SKM-1 treated with dmso at 0.1 percent for 144 hours (cell line): ENCODE measurements around the gene SLC13A4.
"Not testable (repeated sequence)": the region's sequence is repeated elsewhere in the genome, so short reads cannot be mapped to it uniquely, and the experiment has no call there.

Experiments
- DNase-seq: peaks from one replicate; lab custom pipeline; 2025; ENCODE audit not compliant: unreplicated experiment; lab: John Stamatoyannopoulos, UW

SLC13A4 gene

DNA sequence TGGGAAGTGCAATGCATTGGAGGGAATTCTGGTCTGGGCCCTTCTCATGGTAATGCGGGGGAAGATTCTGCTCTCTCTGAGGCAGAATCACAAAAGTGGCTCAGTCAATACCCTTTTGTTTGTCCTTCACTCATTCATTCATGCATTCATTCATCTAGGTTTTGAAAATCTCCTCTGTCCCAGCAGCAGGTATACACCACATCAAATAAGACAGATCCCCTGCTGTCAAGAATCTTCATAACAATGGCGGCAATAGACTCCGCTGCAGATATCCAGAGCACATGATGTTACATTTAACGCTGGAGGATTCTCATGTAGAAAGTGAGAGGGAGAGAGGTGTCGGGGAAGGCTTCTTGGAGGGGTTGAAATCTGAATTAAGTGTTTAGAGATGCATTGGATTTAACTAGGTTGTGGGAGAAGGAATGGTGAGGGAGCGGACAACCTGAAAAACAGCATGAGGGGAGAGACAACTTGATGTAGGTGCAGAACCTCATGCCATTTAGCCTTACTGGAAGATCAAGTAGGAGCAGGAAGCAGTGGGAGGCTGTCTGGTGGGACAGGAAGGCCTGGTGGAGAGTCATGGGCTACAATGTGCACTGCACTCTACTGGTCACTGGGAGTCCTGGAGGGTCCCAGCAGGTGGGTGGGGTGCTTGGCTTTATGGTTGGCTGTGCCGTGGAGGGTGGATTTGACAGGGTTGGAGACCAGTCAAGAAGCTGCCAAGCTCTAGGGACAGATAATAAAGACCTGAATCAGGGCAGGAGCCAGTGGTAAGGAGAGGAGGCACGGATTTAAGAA, 25.8 kb upstream of the SLC13A4 start:
- no peak for DNase-seq

DNA sequence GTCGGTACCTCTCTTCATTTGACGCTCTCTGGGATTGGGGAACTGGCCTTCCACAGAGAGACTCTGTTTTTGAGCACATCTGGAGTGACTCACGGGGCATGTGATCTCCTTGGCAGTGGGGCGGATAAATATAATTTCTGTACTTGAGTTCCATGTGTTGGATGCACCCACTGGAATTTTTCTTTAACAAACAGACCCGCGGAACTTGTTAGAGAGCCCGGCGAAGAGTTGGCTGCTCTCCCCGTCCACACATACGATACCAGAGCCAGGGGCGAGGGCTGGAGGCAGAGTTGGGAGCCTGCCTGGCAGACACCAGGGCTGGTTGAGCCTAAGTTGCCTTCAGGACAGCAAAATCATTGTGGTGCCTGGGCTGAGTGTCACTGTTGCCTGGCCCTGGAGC, 20.8 kb upstream of the SLC13A4 start, which contains the start of gene FAM180A:
TSS of gene FAM180A (minus strand) at position 44 of the 400 bp plus-strand sequence. CDS start 233 bp downstream, outside the sequence.
- DNase-seq = no peak

DNA sequence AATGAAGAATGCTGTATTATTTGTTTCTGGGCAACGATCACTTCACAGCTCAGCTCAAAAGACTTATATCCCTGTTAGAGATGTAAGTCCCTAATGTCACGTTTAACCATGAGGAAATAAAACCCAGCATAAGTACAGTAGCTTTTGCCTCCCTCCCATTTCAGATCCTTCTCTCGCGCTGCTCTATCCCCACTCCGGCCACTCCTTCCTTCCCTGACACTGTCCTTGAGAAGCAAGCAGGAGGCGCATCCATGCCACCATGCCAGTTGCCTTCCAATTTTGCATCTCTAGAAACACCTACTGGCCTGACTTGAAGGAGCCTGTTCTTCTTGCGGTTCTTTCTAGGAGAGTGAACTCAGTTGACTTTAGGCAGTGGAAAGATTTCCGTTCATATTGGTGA, 19.4 kb upstream of the SLC13A4 start:
- no peak for DNase-seq

DNA sequence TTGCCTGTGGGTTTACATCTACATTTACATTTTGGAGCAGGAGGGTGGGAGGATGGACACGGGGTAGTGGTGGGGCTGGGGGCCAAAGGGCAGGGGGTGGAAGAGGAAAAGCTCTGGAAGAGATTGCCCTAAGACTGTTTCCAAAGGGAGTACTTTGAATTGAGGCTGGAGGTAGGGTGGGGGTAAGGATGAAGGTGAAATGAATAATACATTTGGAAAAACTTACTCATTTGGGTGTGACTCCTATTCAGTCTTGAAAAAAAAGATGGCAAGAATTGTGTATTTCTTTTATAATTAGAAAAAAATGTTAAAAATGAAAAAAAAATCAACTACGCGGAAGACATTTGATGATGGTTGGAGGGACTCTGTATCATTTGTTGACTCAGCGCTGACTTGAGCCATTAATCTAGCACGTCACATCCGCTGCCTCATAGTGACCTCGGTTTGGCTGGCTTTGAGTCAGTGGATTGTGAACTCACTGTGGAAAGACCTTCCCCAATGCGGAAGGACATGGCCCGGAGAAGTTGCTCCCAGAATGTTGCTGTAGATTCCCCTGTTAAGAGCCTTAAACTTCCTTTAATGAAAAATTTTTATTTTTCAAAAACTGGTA, 17.8 kb upstream of the SLC13A4 start:
- DNase-seq = no peak

DNA sequence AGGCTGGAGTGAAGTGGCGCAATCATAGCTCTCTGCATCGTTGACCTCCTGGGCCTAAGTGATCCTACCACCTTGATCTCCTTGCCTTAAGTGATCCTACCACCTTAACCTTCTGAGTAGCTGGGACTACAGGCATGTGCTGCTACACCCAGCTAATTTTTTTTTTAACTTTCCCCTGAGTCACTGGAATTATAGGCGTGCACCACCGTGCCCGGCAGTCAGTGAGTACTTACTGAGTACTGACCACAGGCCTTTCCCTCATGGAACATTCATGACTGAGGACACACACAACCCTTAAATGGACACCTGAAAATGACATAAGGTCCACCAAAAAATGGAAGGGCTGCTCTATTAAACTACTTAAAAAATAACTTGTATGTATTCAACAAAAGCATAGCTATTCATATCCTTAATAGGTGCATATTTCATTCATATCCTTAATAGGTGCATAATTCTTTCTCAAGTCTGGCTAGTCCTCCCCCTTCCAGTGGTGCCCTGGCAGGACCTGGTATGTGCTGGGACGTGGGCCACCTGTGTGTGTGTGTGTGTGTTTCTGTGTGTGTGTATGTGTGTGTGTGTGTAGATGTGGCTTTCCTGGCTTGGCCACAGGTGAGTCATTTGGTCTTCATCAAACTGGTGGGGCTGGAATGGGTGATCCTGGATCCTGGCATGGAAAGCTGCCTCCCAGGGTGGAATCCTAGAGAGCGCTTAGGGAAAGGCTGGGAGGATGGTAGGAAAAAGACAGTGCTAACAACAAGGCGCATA, 17.1 kb upstream of the SLC13A4 start:
- DNase-seq = no peak

DNA sequence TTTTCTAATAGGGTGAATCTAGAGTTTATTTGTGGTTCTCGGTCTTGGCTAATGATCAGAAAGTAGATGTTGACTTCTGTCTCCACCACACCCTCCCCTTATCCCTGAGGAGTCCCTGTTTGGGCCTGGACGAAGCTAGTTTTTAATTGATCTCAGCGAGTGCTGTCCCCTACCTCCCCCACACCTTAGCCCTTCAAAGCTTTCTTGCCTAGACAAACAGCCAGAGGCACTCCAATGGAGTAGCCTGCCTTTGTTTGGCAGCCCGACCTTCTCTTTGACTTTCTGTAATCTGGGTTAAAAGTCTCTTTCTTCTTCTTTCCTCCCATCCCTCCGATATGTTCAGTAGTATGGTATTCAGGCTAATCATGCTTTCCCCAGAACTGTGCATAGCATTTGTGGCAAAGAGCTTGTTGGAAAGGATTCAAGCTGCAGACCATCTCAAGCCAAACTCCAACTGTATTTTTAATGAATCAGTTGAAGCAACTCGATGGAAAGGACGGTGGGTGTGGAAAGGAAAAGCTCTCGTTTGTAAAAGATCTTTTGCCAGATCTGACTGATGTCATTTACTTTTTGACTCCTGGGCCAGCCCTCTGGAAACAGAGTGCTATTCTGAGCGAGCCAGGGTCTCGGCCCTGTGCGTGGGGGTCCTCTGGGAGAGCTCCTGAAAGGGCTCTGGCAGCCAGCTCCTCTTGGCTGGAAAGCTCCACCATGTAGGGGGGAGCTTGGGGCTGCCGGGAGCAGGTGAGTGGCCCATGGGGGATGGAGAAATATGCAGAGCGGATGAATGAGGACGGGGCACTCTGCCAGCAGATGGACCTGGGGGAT, 16.1 kb upstream of the SLC13A4 start:
- DNase-seq = no peak

DNA sequence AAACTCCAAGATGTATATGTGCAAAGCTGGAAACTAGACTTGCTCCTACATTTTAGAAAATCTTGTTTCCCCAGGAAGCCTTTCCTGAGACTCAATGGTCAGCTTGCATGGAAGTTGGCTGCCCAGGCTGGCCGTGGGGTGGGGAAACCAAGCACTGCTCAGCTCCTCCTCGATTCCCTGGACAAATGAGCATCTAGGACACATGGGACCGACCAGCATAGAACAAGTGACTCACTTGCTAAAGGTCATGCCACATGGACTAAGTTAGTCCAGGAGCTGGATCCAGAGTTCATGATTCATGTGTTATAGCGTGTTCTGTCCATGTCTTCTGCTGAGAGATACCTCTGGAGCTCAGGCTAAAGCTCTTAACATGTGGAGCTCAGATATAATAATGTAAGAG, 14.4 kb upstream of the SLC13A4 start:
- DNase-seq = no peak

DNA sequence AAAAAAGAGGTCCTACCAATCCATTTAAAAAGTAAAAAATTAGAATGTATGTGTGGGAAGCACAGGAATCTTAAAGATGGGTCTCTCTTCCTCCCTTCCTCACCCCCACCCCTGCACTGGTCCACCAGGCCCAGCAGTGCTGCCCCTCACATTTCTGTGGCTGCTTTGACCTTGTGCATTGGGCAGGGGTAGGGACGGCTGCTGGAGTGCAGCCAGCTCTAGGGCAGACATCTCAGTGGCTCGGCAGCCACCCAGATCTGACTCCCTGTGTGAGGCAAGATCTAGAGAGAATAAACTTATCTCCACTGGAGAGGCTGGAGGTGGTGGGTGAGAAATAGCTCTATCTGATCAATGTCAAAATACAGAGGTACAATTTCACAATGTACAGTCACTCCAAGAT, 13.9 kb upstream of the SLC13A4 start:
- no peak for DNase-seq

DNA sequence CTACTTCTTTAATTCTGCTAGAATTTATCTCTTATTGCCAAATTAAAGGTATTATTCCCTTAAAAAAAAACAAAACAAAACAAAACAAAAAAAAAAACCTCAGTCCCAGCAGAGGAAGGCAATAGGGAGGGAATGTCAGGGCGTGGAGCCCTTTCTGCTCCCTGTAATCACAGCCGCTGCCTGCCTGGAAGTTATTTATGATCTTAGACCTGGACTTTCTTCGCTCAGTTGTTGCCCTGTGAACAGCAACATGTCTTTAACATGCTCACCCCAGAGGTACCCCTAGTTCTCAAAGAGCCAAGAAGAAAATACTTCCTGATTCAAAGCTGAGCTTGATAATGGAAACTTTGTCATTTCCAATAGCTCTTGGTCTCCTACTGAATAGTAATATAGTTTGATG, 12.9 kb upstream of the SLC13A4 start:
- DNase-seq = no peak

DNA sequence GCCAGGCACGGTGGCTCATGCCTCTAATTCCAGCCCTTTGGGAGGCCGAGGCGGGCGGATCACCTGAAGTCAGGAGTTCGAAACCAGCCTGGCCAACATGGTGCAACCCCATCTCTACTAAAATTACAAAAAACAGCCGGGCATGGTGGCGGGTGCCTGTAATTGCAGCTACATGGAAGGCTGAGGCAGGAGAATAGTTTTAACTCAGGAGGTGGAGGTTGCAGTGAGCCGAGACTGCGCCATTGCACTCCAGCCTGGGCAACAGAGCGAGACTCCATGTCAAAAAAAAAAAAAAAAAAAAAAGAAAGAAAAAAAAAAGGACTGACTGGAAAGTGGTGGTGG, 9.3 kb upstream of the SLC13A4 start:
- DNase-seq = not testable (repeated sequence)

DNA sequence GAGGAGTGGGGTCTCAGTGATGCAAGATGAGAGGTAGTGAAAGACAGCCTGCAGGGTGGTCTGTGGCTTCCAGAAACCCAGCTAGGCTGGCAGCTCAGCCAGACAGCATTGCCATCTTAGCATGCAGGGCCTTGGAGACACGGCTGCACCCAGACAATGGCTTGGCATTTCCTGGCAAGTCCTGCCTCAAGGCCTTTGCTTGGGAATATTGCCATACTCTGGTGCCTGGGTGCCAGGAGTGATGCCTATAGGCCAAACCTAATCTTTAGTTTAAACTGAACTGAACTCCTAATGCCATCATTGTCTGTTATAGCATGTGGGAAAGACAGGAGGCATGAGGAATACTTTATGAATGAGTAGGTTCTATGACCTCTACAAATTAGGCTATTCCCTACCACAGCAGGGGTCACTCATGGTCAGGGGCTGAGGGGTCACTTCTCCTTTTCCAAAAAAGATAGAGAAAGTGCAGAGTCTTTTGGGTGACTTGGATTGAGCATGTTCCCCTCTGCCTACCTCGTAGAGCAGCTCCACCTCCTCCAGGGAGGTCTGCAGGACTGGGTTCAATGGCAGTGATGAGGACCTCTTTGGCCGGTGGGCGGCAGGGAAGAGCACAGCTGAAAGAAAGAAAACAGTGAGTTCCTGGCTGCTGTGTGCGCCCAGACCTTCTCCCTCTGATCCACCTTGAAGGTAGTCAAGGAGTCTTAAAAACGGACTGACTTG, 8.8 kb upstream of the SLC13A4 start:
- no peak for DNase-seq

DNA sequence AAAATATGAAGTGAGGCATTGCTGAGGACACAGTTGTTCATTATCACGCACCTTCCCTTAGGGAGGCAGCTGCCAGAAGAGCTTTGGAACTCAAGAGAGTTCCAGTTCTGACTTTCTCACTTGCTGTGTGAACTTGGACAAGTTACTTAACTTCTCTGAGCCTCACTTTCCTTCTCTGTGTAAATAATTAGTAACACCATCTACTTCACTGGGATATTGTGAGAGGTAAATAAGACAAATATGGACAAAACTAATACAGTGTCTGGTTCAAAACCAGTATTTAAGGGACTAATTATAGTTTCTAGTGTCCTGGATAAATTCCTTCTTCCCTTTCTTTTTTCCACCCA, 6.3 kb upstream of the SLC13A4 start:
- DNase-seq = no peak

DNA sequence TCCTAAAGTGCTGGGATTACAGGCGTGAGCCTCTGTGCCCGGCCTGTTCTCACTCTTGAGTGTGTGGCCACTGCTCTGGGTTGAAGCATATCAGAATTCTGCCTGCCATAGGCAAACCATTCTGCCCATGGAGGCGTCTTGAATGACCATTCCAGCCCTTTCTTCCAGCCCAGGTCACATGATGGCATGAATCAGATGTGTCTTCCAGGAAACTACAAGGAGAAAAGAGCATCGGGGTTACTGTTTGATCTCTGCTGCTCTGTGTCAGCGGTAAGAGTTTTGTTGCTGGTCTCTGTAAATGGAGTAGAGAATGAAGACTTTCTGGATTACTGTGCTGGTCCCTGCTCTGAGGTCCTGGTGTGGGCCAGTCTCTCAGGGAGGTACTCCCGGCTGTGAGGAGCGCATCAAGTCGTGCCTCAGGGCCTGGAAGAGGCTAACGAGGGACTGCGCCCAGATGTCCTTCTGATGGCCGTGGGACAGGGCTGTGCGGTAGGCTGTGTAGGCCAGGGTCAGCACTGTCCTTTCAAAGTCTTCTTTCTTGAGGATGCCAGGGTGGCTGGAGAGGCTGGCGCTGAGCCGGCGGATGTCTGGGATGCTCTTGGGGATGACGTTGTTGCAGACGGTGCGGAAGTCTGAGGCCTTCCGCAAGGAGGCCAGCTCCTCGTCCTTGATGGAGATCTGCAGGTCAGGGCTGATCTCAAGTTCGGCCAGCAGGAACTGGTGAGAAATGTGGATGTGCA, 5.8 kb upstream of the SLC13A4 start:
- no peak for DNase-seq

DNA sequence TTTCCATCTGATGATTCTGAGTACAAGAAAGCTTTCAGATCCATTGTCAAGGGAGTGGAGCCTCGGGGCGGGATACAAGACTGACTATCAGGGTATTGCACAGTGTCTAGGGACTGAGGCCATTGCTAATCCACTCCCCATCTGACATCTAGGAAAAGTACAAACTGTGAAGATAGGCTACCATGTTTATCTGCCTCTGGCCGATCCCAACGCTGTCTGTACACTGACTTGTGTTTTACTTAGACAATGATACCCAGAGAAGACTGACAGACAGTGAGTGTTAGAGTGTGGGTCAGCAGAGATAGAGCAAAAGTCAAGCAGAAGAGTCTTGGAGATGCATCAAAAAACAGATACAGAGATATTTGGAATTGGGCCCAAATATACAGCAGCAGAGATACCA, 3.1 kb upstream of the SLC13A4 start:
- no peak for DNase-seq

DNA sequence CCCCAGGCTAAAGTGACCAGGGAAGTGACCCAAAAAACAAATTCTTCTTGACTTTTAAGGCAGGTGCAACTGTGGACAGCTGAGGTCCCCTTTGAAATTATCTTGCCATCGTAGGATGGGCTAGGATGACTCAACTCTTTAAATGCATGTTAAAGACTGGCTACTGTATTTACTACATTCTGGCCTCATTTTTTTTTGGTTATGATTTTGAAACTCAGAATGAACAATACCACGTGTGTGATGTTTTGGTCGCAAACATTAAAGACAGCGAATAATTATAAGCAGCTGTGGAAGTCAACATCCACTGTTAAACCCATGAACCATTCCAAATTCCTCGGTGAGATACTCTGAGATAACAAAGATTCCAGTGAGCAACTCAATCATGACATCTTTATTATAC, 1.2 kb upstream of the SLC13A4 start:
- no peak for DNase-seq

DNA sequence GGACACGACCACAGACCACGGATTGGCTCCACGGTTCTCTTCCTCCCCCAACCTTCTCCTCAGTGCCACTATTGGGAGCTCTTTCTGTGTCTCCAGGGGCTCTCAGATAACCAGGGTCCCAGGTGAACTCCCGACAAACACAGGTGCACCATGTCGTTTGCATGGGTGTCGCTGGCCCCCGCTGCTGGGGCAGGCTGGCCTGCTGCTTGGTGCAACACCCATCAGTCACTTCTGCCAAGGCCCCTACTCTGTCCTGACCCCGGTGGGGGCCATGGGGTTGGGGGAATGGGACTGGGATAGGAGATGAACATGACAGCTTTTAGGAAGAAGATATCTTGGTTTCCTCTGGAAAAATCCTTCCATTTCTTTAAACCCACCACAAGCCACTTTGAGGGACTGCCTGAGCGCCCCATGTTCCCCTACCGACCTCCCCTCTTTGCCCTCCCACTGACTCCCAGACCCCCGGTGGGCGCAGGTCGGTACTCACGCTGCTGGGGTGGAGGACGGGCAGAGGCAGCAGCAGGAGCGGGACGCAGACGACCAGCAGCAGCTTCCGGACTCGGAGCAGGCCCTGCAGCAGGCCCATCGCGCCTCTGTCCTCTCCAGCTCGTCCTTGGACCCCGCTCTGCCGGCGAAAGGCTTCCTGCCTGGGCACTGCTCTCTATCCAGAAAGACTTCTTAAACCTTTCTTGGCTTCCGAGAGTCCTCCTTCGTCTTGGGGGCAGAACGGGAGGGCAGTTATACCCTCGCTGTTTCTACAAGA, 894 bp downstream of the SLC13A4 start:
- DNase-seq = no peak

DNA sequence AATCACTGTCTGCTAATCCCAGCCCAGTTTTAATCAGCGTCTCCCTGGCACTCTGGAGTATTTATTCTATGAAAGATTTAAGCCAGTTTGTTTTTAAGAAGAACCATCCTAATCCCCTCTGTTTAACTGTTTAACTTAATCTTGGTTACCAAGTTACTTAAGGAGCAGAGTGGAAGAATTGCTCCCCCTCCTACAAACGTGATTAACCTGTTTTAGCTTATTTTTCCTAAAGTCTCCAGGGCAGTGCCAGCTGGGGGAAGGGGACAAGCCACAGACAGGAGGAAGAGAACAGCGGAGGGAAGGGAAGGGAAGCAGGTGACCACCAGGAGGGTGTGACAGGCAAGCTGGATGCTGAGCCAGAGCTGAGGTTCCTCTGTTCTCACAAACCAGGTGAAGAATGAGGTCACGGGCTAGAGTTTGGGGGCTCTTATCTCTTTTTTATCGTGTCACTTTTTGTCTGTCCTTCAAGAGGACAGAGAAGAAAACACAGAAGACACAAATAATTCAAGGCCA, 1.7 kb downstream of the SLC13A4 start:
- no peak for DNase-seq

DNA sequence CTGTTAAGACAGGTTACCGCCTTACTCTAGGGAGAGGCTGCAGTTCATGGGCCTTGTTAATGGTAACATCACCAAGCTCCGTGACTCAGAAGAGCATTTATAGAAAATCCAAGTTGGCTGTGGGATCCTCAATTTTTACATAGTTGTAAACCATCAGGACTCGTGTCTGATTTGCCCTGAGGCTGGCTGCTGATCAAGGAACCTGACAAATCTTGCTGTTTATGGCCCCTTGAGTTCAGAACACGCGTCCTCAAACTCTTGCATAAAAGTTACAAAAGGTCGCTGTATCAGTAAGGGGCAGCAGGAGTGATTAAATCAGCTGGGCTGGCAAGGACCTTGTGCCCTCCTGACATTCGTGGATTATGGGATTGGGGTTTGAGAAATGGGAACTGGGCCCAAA, 4.6 kb downstream of the SLC13A4 start:
- no peak for DNase-seq

DNA sequence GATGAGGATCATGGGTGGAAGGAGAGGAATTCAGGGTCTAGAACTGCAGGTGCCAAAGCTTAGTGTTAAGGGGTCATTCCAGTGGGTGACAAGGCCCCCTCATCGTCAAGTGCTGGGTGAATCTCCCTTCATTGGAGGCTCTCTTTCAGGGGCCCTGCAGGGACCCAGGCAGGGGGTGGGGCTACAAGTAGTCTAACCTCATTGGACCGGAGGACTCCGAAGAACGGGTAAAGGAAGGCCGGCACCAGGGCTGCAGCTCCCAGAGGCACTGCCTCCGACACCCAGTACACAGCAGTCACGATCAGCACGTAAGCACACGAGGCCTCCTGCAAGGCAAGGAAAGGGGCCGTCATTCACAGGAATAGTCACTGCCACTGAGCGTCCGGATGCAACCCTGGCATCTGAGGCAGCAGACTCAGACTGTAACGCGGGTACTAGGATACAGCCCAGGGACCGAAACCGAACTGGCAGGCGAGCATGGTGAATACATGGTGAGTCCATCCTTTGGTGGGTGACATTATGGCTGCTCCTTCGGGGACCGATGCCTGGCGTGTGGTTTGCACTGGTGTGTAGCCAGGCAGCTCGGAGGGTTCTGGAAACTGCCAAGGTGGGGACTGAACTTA, 6.7 kb downstream of the SLC13A4 start:
- DNase-seq = no peak
